OCI-LY7 (cell line): ENCODE measurements around the gene SLIT3.

Experiments
- EZH2phosphoT487 ChIP-seq: fragments of 200-600 bp; sonication (generic); IDR thresholded peaks from 2 replicates; pipeline ENCODE4 v1.6.1; 2018; ENCODE audit warnings: low read depth, borderline replicate concordance, mild to moderate bottlenecking, mixed run types, antibody characterized with exemption, low read length, moderate library complexity, mixed read lengths
- TF ChIP-seq, protein P1 (sequence below): fragments of 200-600 bp; sonication (generic); conservative IDR thresholded peaks from 2 replicates; pipeline ENCODE4 v1.5.1; 2014; ENCODE audit warnings: mild to moderate bottlenecking, antibody characterized with exemption, low read length, moderate library complexity, mixed read lengths

DNA sequence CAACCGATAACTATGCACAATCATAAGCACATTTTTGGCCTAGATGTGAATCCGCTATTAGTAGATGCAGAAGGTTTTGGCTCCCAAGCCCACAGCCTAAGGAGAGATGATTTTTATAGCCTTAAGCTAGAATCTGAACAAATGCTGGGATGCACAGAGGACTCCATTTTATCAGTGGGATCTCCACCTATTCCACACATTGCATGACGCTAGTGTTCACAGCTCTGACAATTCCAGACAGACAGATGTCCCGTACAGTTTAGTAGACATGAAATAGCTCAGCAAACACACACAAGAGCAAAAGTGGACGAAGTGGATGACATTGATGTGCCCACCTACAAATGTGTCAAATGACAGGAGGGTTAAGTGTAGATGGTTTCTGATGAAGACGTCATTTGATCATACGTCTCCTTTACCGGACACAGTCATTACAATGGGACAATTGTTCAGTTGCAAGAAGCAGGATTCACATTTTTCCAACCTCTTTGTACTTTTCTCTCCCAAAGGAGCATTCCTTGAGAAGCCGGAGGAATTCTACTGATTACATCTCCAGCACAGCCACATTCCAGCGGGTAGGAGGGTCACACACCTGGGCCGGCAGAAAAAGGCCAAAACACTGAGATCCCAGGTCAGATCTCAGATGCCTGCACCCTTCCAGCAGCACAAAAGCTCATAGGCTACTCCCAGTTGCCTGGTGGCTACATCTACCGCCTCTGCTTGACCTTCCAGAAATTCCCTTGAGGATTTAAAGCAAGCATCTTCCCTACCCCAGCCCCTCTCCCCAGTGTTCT lies 202.4 kb downstream of the SLIT3 start:
- TF ChIP-seq, protein P1, sequence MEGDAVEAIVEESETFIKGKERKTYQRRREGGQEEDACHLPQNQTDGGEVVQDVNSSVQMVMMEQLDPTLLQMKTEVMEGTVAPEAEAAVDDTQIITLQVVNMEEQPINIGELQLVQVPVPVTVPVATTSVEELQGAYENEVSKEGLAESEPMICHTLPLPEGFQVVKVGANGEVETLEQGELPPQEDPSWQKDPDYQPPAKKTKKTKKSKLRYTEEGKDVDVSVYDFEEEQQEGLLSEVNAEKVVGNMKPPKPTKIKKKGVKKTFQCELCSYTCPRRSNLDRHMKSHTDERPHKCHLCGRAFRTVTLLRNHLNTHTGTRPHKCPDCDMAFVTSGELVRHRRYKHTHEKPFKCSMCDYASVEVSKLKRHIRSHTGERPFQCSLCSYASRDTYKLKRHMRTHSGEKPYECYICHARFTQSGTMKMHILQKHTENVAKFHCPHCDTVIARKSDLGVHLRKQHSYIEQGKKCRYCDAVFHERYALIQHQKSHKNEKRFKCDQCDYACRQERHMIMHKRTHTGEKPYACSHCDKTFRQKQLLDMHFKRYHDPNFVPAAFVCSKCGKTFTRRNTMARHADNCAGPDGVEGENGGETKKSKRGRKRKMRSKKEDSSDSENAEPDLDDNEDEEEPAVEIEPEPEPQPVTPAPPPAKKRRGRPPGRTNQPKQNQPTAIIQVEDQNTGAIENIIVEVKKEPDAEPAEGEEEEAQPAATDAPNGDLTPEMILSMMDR: no peak
- no peak for TF ChIP-seq EZH2phosphoT487
